Stimulated activated CD8-positive, alpha-beta memory T cell treated with anti-CD3 and anti-CD28 coated beads, Interleukin-4, amount 100 ng/mL, for 1 hour (primary cell): ENCODE measurements around the gene GPR37L1.

Source experiments
- DNase-seq, 2 donors: peaks; one replicate each; pipeline ENCODE4 v3.0.0-alpha.2; 2020; ENCODE audit warnings: low read depth in 2 of 2, low spot score in 1 of 2

Gene GPR37L1

GRCh38 chr1:202154148-202154765 is 31.5 kb downstream of the GPR37L1 start:
- DNase-seq, result no peak

- no peak for DNase-seq
Observed at GRCh38 chr1:202154766-202155477, 32.2 kb downstream of the GPR37L1 start.

GRCh38 chr1:202155478-202156021 is 32.8 kb downstream of the GPR37L1 start:
- DNase-seq, result no peak

- DNase-seq, result no peak
Observed at GRCh38 chr1:202156590-202156989, 33.9 kb downstream of the GPR37L1 start.

GRCh38 chr1:202157945-202158344 is 35.2 kb downstream of the GPR37L1 start:
- DNase-seq, result no peak

GRCh38 chr1:202158810-202159533 is 36.3 kb downstream of the GPR37L1 start:
- no peak for DNase-seq

- peak in 1 of 2 donors; percentile 35 for DNase-seq
Observed at GRCh38 chr1:202159534-202160371, 37.0 kb downstream of the GPR37L1 start.

- peak in 1 of 2 donors; percentile 77 for DNase-seq
Observed at GRCh38 chr1:202160377-202160940, 37.7 kb downstream of the GPR37L1 start, which contains the start of gene PTPN7. Gene PTPN7 (minus strand): TSS chr1:202160602. CDS start chr1:202159402, 1,200 bp downstream.

GRCh38 chr1:202161151-202162046 is 38.7 kb downstream of the GPR37L1 start:
- no peak for DNase-seq

GRCh38 chr1:202162047-202162417 is 39.3 kb downstream of the GPR37L1 start:
- no peak for DNase-seq

GRCh38 chr1:202162418-202163280 is 39.9 kb downstream of the GPR37L1 start:
- no peak for DNase-seq

GRCh38 chr1:202163281-202164270 is 40.9 kb downstream of the GPR37L1 start:
- no peak for DNase-seq

- DNase-seq, result peak in 1 of 2 donors; percentile 55
Observed at GRCh38 chr1:202164271-202165037, 41.7 kb downstream of the GPR37L1 start.

- DNase-seq, result no peak
Observed at GRCh38 chr1:202165267-202165941, 42.7 kb downstream of the GPR37L1 start.

- no peak for DNase-seq
Observed at GRCh38 chr1:202165942-202166843, 43.5 kb downstream of the GPR37L1 start.
